A673 (cell line): ENCODE results near the gene CLCN7.

Experiments
- EZH2 ChIP-seq: fragments of 200-600 bp; sonication (generic); IDR thresholded peaks from 2 replicates; pipeline ENCODE4 v1.6.1; 2017; ENCODE audit warnings: borderline replicate concordance, low read depth, mild to moderate bottlenecking, mixed read lengths, antibody characterized with exemption, low read length; ENCODE audit not compliant: poor library complexity, severe bottlenecking
- TF ChIP-seq, protein P1 (sequence below): fragments of 300-800, 200-600 bp; sonication (generic); conservative IDR thresholded peaks from 2 replicates; pipeline ENCODE4 v1.5.1; 2017; ENCODE audit warnings: low read depth, mild to moderate bottlenecking, antibody characterized with exemption, low read length, moderate library complexity, mixed read lengths

DNA sequence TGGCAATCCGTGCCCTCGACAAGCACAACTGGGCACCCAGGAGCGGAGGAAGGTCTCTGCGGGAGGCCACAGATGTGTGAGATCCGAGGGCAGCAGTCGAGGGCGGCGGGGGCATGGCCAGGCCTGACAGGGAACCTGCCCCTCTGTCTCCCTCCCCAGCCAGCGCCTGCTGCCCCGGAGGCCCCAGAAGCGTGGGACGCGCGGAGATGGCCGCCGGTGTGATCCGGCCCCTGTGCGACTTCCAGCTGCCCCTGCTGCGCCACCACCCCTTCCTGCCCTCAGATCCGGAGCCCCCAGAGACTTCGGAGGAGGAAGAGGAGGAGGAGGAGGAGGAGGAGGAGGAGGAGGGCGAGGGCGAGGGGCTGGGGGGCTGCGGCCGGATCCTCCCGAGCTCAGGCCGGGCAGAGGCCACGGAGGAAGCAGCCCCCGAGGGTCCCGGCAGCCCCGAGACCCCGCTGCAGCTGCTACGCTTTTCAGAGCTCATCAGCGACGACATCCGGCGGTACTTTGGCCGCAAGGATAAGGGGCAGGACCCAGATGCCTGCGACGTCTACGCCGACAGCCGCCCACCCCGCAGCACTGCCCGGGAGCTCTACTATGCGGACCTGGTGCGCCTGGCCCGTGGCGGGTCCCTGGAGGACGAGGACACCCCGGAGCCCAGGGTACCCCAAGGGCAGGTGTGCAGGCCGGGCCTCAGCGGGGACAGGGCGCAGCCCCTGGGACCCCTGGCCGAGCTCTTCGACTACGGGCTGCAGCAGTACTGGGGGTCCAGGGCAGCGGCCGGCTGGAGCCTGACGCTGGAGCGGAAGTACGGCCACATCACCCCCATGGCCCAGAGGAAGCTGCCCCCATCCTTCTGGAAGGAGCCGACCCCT is 42.2 kb downstream of the CLCN7 start:
- TF ChIP-seq, protein P1, sequence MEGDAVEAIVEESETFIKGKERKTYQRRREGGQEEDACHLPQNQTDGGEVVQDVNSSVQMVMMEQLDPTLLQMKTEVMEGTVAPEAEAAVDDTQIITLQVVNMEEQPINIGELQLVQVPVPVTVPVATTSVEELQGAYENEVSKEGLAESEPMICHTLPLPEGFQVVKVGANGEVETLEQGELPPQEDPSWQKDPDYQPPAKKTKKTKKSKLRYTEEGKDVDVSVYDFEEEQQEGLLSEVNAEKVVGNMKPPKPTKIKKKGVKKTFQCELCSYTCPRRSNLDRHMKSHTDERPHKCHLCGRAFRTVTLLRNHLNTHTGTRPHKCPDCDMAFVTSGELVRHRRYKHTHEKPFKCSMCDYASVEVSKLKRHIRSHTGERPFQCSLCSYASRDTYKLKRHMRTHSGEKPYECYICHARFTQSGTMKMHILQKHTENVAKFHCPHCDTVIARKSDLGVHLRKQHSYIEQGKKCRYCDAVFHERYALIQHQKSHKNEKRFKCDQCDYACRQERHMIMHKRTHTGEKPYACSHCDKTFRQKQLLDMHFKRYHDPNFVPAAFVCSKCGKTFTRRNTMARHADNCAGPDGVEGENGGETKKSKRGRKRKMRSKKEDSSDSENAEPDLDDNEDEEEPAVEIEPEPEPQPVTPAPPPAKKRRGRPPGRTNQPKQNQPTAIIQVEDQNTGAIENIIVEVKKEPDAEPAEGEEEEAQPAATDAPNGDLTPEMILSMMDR = no peak
- TF ChIP-seq EZH2 = no peak
